ENCODE measurements around the gene MALT1.

The MALT1 gene

DNA sequence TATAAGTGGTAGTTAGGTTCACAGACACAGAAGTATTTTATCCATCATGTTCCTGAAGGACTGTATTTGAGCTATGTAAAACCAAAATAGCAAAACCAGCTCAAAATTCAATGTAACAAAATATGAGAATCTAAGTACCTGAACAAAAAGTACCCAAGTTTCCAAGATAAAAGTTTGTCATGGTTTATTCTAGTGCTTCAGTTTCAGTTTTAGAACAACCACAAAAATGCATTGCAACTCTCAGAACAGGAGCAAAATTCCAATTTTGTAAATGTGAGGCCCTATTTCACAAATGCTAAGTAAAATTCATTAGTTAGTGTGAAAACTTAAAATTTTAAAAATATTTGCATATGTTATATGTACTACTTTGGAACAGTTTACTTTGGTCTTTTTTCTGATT, 37.4 kb upstream of the MALT1 start:
- no peak overlapping the region for H3K4ac ChIP-seq (ENCODE audit: low read depth, low read length)
- no peaks in the 10 kb centered on the region for H3K79me1 ChIP-seq (ENCODE audit: low read length)
- H3K36me3 ChIP-seq (ENCODE audit: control insufficient read depth, insufficient read depth, low read length): no peaks in the 10 kb centered on the region
- H4K5ac ChIP-seq (ENCODE audit: low read length): no peak overlapping the region
- DNase-seq: no peak
- H2BK15ac ChIP-seq (replicated peaks; ENCODE audit: low read depth): peak overlapping the region; percentile 8
- H3K27ac ChIP-seq (ENCODE audit: low read depth, low read length): no peak overlapping the region
- H3K23ac ChIP-seq (ENCODE audit: low read length): no peak overlapping the region
- H3K4me3 ChIP-seq (ENCODE audit: low read length): no peak overlapping the region
- no peak overlapping the region for H2BK120ac ChIP-seq (ENCODE audit: low read depth, low read length)
- no peak overlapping the region for H2AK5ac ChIP-seq (ENCODE audit: low read length)
- H3K4me2 ChIP-seq (ENCODE audit: low read length): no peak overlapping the region
- H3K18ac ChIP-seq (ENCODE audit: low read length): no peak overlapping the region
- H4K8ac ChIP-seq (ENCODE audit: low read depth, low read length): no peak overlapping the region
- no peaks in the 10 kb centered on the region for H3K79me2 ChIP-seq (ENCODE audit: control insufficient read depth, insufficient read depth, low read length)
- no peak overlapping the region for H2BK5ac ChIP-seq (ENCODE audit: low read length)
- peaks cover 17% of the 10 kb centered on the region for H3K4me1 ChIP-seq (ENCODE audit: control insufficient read depth, low read depth, low read length)
- H3K27me3 ChIP-seq (ENCODE audit: insufficient read depth, low read length, poor library complexity): no peaks in the 10 kb centered on the region
- no peak overlapping the region for H3K56ac ChIP-seq (ENCODE audit: low read length)
- no peak overlapping the region for H3K9ac ChIP-seq (ENCODE audit: low read length)

DNA sequence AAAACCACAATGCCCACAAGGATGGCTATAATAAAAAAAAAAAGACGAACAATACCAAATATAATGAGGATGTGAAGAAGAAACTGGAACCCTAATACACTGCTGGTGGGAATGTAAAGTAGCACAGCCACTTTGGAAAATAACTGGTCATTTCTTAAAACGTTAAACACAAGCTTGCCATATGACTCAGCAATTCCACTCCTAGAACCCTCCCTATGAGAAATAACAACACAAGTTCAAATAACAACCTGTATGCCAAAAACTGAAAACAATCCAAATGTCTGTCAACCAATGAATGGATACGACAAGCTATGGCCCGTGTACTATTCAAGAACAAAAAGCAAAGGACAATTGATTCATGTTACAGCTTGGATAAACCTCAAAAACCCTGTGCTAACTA, 35.4 kb upstream of the MALT1 start:
- no peak overlapping the region for H3K18ac ChIP-seq (ENCODE audit: low read length)
- no peak overlapping the region for H3K4me3 ChIP-seq (ENCODE audit: low read length)
- no peak overlapping the region for H3K9ac ChIP-seq (ENCODE audit: low read length)
- no peak overlapping the region for H2AK5ac ChIP-seq (ENCODE audit: low read length)
- H3K4me1 ChIP-seq (ENCODE audit: control insufficient read depth, low read depth, low read length): peaks cover 16% of the 10 kb centered on the region
- no peak overlapping the region for H2BK120ac ChIP-seq (ENCODE audit: low read depth, low read length)
- no peak overlapping the region for H3K56ac ChIP-seq (ENCODE audit: low read length)
- WGBS (ENCODE audit: extremely low coverage, insufficient coverage, low lambda C conversion rate): no CpG with 5 or more reads among the region's 4 CpGs
- H4K5ac ChIP-seq (ENCODE audit: low read length): no peak overlapping the region
- no peak overlapping the region for H4K8ac ChIP-seq (ENCODE audit: low read depth, low read length)
- H3K36me3 ChIP-seq (ENCODE audit: control insufficient read depth, insufficient read depth, low read length): no peaks in the 10 kb centered on the region
- no peaks in the 10 kb centered on the region for H3K79me2 ChIP-seq (ENCODE audit: control insufficient read depth, insufficient read depth, low read length)
- H2BK15ac ChIP-seq (replicated peaks; ENCODE audit: low read depth): no peak overlapping the region
- H2BK5ac ChIP-seq (ENCODE audit: low read length): no peak overlapping the region
- no peak overlapping the region for H3K4ac ChIP-seq (ENCODE audit: low read depth, low read length)
- DNase-seq: no peak
- H3K23ac ChIP-seq (ENCODE audit: low read length): no peak overlapping the region
- H3K79me1 ChIP-seq (ENCODE audit: low read length): no peaks in the 10 kb centered on the region
- no peak overlapping the region for H3K27ac ChIP-seq (ENCODE audit: low read depth, low read length)
- H3K27me3 ChIP-seq (ENCODE audit: insufficient read depth, low read length, poor library complexity): no peaks in the 10 kb centered on the region
- no peak overlapping the region for H3K4me2 ChIP-seq (ENCODE audit: low read length)

- Histone ChIP-seq H3K27ac (ENCODE audit: low read depth, low read length) (no peak overlapping the region), H2BK120ac (ENCODE audit: low read depth, low read length) (peak overlapping the region; percentile 88), H3K4ac (ENCODE audit: low read depth, low read length) (peak overlapping the region; percentile 73), H3K4me1 (ENCODE audit: control insufficient read depth, low read depth, low read length) (peaks cover 14% of the 10 kb centered on the region), H3K56ac (ENCODE audit: low read length) (no peak overlapping the region), H3K18ac (ENCODE audit: low read length) (peak overlapping the region; percentile 44), H3K36me3 (ENCODE audit: control insufficient read depth, insufficient read depth, low read length) (no peaks in the 10 kb centered on the region), H3K79me2 (ENCODE audit: control insufficient read depth, insufficient read depth, low read length) (no peaks in the 10 kb centered on the region), H3K79me1 (ENCODE audit: low read length) (no peaks in the 10 kb centered on the region), H4K8ac (ENCODE audit: low read depth, low read length) (no peak overlapping the region), H3K4me2 (ENCODE audit: low read length) (no peak overlapping the region), H2BK15ac (replicated peaks; ENCODE audit: low read depth) (peak overlapping the region; percentile 28), H2BK5ac (ENCODE audit: low read length) (no peak overlapping the region), H3K9ac (ENCODE audit: low read length) (no peak overlapping the region), H4K5ac (ENCODE audit: low read length) (no peak overlapping the region), H3K23ac (ENCODE audit: low read length) (no peak overlapping the region), H3K4me3 (ENCODE audit: low read length) (no peak overlapping the region), H3K27me3 (ENCODE audit: insufficient read depth, low read length, poor library complexity) (no peaks in the 10 kb centered on the region), H2AK5ac (ENCODE audit: low read length) (no peak overlapping the region)
- WGBS (ENCODE audit: extremely low coverage, insufficient coverage, low lambda C conversion rate): no CpG with 5 or more reads among the region's 6 CpGs
- no peak for DNase-seq
Measured at GRCh38 chr18:58637197-58637596, 34.1 kb upstream of the MALT1 start.

GRCh38 chr18:58637946-58638345, 33.3 kb upstream of the MALT1 start:
- Histone ChIP-seq H3K4me1 (ENCODE audit: control insufficient read depth, low read depth, low read length) (peaks cover 14% of the 10 kb centered on the region), H3K79me1 (ENCODE audit: low read length) (no peaks in the 10 kb centered on the region), H3K27me3 (ENCODE audit: insufficient read depth, low read length, poor library complexity) (no peaks in the 10 kb centered on the region), H3K56ac (ENCODE audit: low read length) (peak overlapping the region; percentile 4), H2AK5ac (ENCODE audit: low read length) (peak overlapping the region; percentile 77), H3K18ac (ENCODE audit: low read length) (peak overlapping the region; percentile 75), H3K36me3 (ENCODE audit: control insufficient read depth, insufficient read depth, low read length) (no peaks in the 10 kb centered on the region), H3K4me3 (ENCODE audit: low read length) (no peak overlapping the region), H3K79me2 (ENCODE audit: control insufficient read depth, insufficient read depth, low read length) (no peaks in the 10 kb centered on the region), H3K9ac (ENCODE audit: low read length) (no peak overlapping the region), H3K27ac (ENCODE audit: low read depth, low read length) (peak overlapping the region; percentile 22), H4K8ac (ENCODE audit: low read depth, low read length) (peak overlapping the region; percentile 30), H3K4ac (ENCODE audit: low read depth, low read length) (peak overlapping the region; percentile 49), H2BK120ac (ENCODE audit: low read depth, low read length) (peak overlapping the region; percentile 33), H2BK5ac (ENCODE audit: low read length) (peak overlapping the region; percentile 24), H2BK15ac (replicated peaks; ENCODE audit: low read depth) (peak overlapping the region; percentile 28), H3K23ac (ENCODE audit: low read length) (no peak overlapping the region), H4K5ac (ENCODE audit: low read length) (no peak overlapping the region), H3K4me2 (ENCODE audit: low read length) (no peak overlapping the region)
- WGBS (ENCODE audit: extremely low coverage, insufficient coverage, low lambda C conversion rate): no CpG with 5 or more reads among the region's 6 CpGs
- no peak for DNase-seq

GRCh38 chr18:58638441-58638840, 32.8 kb upstream of the MALT1 start:
- H3K79me2 ChIP-seq (ENCODE audit: control insufficient read depth, insufficient read depth, low read length): no peaks in the 10 kb centered on the region
- peak overlapping the region; percentile 20 for H3K56ac ChIP-seq (ENCODE audit: low read length)
- H3K4me3 ChIP-seq (ENCODE audit: low read length): no peak overlapping the region
- no peak overlapping the region for H3K9ac ChIP-seq (ENCODE audit: low read length)
- H3K4me1 ChIP-seq (ENCODE audit: control insufficient read depth, low read depth, low read length): peaks cover 14% of the 10 kb centered on the region
- H2BK15ac ChIP-seq (replicated peaks; ENCODE audit: low read depth): peak overlapping the region; percentile 28
- no peak overlapping the region for H3K18ac ChIP-seq (ENCODE audit: low read length)
- H4K5ac ChIP-seq (ENCODE audit: low read length): no peak overlapping the region
- no CpG with 5 or more reads among the region's 2 CpGs for WGBS (ENCODE audit: extremely low coverage, insufficient coverage, low lambda C conversion rate)
- H2BK5ac ChIP-seq (ENCODE audit: low read length): no peak overlapping the region
- no peak overlapping the region for H3K4me2 ChIP-seq (ENCODE audit: low read length)
- H3K23ac ChIP-seq (ENCODE audit: low read length): no peak overlapping the region
- H2AK5ac ChIP-seq (ENCODE audit: low read length): no peak overlapping the region
- DNase-seq: no peak
- no peak overlapping the region for H2BK120ac ChIP-seq (ENCODE audit: low read depth, low read length)
- no peaks in the 10 kb centered on the region for H3K27me3 ChIP-seq (ENCODE audit: insufficient read depth, low read length, poor library complexity)
- H3K27ac ChIP-seq (ENCODE audit: low read depth, low read length): peak overlapping the region; percentile 22
- H3K4ac ChIP-seq (ENCODE audit: low read depth, low read length): no peak overlapping the region
- H3K36me3 ChIP-seq (ENCODE audit: control insufficient read depth, insufficient read depth, low read length): no peaks in the 10 kb centered on the region
- H3K79me1 ChIP-seq (ENCODE audit: low read length): no peaks in the 10 kb centered on the region
- H4K8ac ChIP-seq (ENCODE audit: low read depth, low read length): no peak overlapping the region

DNA sequence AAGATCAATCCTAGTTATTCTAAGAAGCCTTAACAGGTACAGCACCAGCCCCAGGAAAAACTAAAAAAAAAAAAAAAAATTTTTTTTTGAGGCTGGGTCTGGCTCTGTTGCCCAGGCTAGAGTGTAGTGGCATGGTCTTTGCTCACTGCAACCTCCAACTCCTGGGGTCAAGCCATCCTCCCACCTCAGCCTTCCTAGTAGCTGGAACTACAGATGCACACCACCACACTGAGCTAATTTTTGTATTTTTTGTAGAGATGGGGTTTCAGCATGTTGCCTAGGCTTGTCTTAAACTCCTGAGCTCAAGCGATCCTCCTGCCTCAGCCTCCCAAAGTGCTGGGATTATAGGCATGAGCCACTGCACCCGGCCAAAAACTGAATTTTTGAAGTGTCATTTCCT, 32.0 kb upstream of the MALT1 start:
- Histone ChIP-seq H3K23ac (ENCODE audit: low read length) (no peak overlapping the region), H3K27ac (ENCODE audit: low read depth, low read length) (peak overlapping the region; percentile 90), H2BK120ac (ENCODE audit: low read depth, low read length) (peak overlapping the region; percentile 88), H3K79me1 (ENCODE audit: low read length) (no peaks in the 10 kb centered on the region), H2AK5ac (ENCODE audit: low read length) (no peak overlapping the region), H3K18ac (ENCODE audit: low read length) (peak overlapping the region; percentile 69), H3K4me1 (ENCODE audit: control insufficient read depth, low read depth, low read length) (peaks cover 14% of the 10 kb centered on the region), H3K4me2 (ENCODE audit: low read length) (no peak overlapping the region), H4K8ac (ENCODE audit: low read depth, low read length) (no peak overlapping the region), H4K5ac (ENCODE audit: low read length) (no peak overlapping the region), H3K9ac (ENCODE audit: low read length) (no peak overlapping the region), H3K4ac (ENCODE audit: low read depth, low read length) (peak overlapping the region; percentile 17), H2BK5ac (ENCODE audit: low read length) (peak overlapping the region; percentile 3), H3K36me3 (ENCODE audit: control insufficient read depth, insufficient read depth, low read length) (no peaks in the 10 kb centered on the region), H3K79me2 (ENCODE audit: control insufficient read depth, insufficient read depth, low read length) (no peaks in the 10 kb centered on the region), H3K56ac (ENCODE audit: low read length) (peak overlapping the region; percentile 19), H3K4me3 (ENCODE audit: low read length) (no peak overlapping the region), H3K27me3 (ENCODE audit: insufficient read depth, low read length, poor library complexity) (no peaks in the 10 kb centered on the region), H2BK15ac (replicated peaks; ENCODE audit: low read depth) (no peak overlapping the region)
- no CpG with 5 or more reads among the region's 2 CpGs for whole genome bisulfite sequencing (ENCODE audit: extremely low coverage, insufficient coverage, low lambda C conversion rate)
- DNase-seq: no peak
